ENCODE results near the gene MGLL.

Gene MGLL

DNA sequence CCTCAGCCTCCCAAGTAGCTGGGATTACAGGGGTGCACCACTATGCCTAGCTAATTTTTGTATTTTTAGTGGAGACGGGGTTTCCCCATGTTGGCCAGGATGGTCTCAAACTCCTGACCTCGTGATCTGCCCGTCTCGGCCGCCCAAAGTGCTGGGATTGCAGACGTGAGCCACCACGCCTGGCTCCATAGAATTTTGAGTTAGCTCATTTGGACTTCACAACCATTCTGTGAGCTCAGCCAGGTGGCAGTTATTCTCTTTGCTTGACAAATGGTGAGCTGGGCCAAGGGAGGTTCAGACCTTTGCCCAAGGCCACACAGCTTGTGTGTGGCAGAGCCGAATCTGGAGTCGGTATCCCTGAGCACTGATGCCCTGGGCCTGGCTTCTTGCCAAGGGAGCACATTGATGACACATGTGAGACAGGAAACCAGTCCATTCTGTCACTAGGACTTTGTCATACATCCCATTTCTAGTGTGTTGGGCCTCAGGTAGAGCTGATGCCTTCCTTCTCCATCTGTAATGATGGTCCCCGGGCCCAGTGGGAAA is 175.7 kb downstream of the MGLL start:
- no peak overlapping the region for H3K4me2 ChIP-seq (ENCODE audit: insufficient read depth, low read length)
- no peaks in the 10 kb centered on the region for H3K4me1 ChIP-seq (ENCODE audit: insufficient read depth, low read length)
- TF ChIP-seq, protein P1, sequence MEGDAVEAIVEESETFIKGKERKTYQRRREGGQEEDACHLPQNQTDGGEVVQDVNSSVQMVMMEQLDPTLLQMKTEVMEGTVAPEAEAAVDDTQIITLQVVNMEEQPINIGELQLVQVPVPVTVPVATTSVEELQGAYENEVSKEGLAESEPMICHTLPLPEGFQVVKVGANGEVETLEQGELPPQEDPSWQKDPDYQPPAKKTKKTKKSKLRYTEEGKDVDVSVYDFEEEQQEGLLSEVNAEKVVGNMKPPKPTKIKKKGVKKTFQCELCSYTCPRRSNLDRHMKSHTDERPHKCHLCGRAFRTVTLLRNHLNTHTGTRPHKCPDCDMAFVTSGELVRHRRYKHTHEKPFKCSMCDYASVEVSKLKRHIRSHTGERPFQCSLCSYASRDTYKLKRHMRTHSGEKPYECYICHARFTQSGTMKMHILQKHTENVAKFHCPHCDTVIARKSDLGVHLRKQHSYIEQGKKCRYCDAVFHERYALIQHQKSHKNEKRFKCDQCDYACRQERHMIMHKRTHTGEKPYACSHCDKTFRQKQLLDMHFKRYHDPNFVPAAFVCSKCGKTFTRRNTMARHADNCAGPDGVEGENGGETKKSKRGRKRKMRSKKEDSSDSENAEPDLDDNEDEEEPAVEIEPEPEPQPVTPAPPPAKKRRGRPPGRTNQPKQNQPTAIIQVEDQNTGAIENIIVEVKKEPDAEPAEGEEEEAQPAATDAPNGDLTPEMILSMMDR (IDR thresholded peaks at IDR 0.05; ENCODE audit: borderline replicate concordance, extremely low read depth, low read length, poor library complexity, severe bottlenecking) = no peak
- TF ChIP-seq EZH2 (IDR thresholded peaks at IDR 0.05; ENCODE audit: borderline replicate concordance, low read depth, low read length, severe bottlenecking) = no peak
- H3K27ac ChIP-seq (ENCODE audit: low read length) = no peak overlapping the region
- peaks cover 5% of the 10 kb centered on the region for H3K27me3 ChIP-seq (ENCODE audit: insufficient read depth, low read length, poor library complexity)
- no peak overlapping the region for H3K4me3 ChIP-seq (ENCODE audit: low read depth in 1 of 2, low read length in 2 of 2)
- H2AFZ ChIP-seq (ENCODE audit: low read depth, low read length) = no peak overlapping the region
- H3K9me3 ChIP-seq (ENCODE audit: insufficient read depth, low read length, severe bottlenecking) = no peaks in the 10 kb centered on the region
- ATAC-seq (ENCODE audit: insufficient read depth, low read depth) (no peak), DNase-seq (no peak)
- H3K36me3 ChIP-seq (ENCODE audit: insufficient read depth, low read length) = no peaks in the 10 kb centered on the region
- H4K20me1 ChIP-seq (ENCODE audit: insufficient read depth, low read length) = no peaks in the 10 kb centered on the region
- no peak overlapping the region for H3K9ac ChIP-seq (ENCODE audit: low read depth, low read length)
- no peaks in the 10 kb centered on the region for H3K79me2 ChIP-seq (ENCODE audit: insufficient read depth, low read length)

DNA sequence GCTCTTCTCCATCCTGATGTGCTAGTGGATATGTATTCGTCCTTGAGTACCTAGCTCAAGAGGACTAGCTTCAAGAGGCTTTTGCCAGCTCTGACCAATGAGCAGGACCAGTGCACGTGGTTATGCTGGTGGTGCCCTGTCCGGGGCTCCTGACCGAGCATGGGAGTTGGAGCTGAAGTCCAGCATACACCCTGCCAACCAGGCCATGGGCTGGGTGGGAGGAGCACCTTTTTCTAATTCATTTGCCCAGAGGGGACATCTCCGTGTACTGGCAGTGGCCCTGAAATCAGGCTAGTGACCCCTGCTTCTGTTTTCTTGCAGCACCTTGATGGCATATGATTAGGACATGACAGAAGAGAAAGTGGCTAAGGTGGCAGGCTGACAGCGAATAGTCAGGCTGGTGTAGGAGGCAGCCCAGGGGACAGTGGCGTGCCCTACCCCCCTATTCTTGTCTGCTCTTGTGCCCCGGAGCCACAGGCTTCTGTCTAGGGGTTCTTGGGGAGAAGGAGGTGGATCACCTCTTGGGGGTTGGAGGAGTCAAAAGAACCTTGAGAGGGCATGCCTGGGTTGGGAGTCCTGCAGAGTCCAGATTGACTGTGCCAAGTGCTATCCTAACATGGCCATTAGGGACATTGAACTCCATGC is 176.8 kb downstream of the MGLL start:
- no peak for DNase-seq
- TF ChIP-seq, protein P1 (IDR thresholded peaks at IDR 0.05; ENCODE audit: borderline replicate concordance, extremely low read depth, low read length, poor library complexity, severe bottlenecking) = no peak
- TF ChIP-seq EZH2 (IDR thresholded peaks at IDR 0.05; ENCODE audit: borderline replicate concordance, low read depth, low read length, severe bottlenecking) = no peak
- Histone ChIP-seq H4K20me1 (ENCODE audit: insufficient read depth, low read length) (no peaks in the 10 kb centered on the region), H3K9ac (ENCODE audit: low read depth, low read length) (no peak overlapping the region), H3K9me3 (ENCODE audit: insufficient read depth, low read length, severe bottlenecking) (no peaks in the 10 kb centered on the region), H3K79me2 (ENCODE audit: insufficient read depth, low read length) (no peaks in the 10 kb centered on the region), H3K36me3 (ENCODE audit: insufficient read depth, low read length) (no peaks in the 10 kb centered on the region), H3K27me3 (ENCODE audit: insufficient read depth, low read length, poor library complexity) (peaks cover 5% of the 10 kb centered on the region), H3K4me1 (ENCODE audit: insufficient read depth, low read length) (no peaks in the 10 kb centered on the region), H3K4me2 (ENCODE audit: insufficient read depth, low read length) (no peak overlapping the region), H2AFZ (ENCODE audit: low read depth, low read length) (no peak overlapping the region), H3K4me3 (ENCODE audit: low read depth in 1 of 2, low read length in 2 of 2) (no peak overlapping the region), H3K27ac (ENCODE audit: low read length) (no peak overlapping the region)
- no peak for ATAC-seq (ENCODE audit: insufficient read depth, low read depth)

DNA sequence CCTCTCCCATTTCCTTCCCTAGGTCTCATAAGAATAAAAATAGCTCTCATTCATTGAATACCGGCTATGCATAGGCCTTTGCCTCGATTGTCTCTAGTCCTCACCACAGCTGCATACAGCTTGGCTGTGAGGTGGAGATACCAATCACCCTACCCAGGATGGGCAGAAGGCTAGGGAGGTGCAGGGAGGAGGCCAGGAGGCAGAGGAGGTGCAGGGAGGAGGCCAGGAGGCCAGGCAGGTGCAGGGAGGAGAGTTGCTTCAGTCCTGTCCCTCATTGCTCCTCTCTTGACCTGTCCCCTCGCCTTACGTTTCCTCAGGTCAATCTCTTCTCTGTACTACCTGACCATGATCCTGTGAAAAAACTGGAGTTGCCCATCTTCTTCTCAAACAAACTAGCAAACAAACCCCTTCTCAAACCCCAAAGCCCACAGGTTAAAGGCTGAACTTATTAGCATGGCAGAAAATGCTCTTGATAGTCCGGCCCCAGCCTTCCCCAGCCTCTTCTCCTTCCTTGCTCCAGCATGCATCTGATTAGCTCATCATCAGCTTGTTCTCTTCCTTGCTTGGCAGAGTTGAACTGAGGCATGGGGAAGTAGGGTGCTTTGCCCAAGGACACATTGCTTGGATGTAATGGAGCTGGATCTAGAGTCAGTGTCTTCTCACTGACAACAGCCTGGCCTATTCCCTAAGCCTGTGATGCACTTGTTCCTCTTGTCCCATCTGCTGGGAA is 177.5 kb downstream of the MGLL start:
- Histone ChIP-seq H3K4me2 (ENCODE audit: insufficient read depth, low read length) (no peak overlapping the region), H3K27ac (ENCODE audit: low read length) (no peak overlapping the region), H3K4me1 (ENCODE audit: insufficient read depth, low read length) (no peaks in the 10 kb centered on the region), H3K9ac (ENCODE audit: low read depth, low read length) (no peak overlapping the region), H2AFZ (ENCODE audit: low read depth, low read length) (no peak overlapping the region), H4K20me1 (ENCODE audit: insufficient read depth, low read length) (no peaks in the 10 kb centered on the region), H3K36me3 (ENCODE audit: insufficient read depth, low read length) (no peaks in the 10 kb centered on the region), H3K4me3 (ENCODE audit: low read depth in 1 of 2, low read length in 2 of 2) (no peak overlapping the region), H3K27me3 (ENCODE audit: insufficient read depth, low read length, poor library complexity) (peaks cover 5% of the 10 kb centered on the region), H3K79me2 (ENCODE audit: insufficient read depth, low read length) (no peaks in the 10 kb centered on the region), H3K9me3 (ENCODE audit: insufficient read depth, low read length, severe bottlenecking) (no peaks in the 10 kb centered on the region)
- DNase-seq (no peak), ATAC-seq (ENCODE audit: insufficient read depth, low read depth) (no peak)
- TF ChIP-seq, protein P1 (IDR thresholded peaks at IDR 0.05; ENCODE audit: borderline replicate concordance, extremely low read depth, low read length, poor library complexity, severe bottlenecking) = no peak
- no peak for TF ChIP-seq EZH2 (IDR thresholded peaks at IDR 0.05; ENCODE audit: borderline replicate concordance, low read depth, low read length, severe bottlenecking)
